Adrenal gland (tissue), 12 donors: Measurements from ENCODE around the gene UCK1. TPM values are rescaled to one million over a fixed set of nuclear protein-coding genes. Genes with fewer than 3 reads are reported as not detected.

Source experiments
- DNase-seq, 7 donors: peaks; one replicate each; pipeline ENCODE4 v3.0.0-alpha.2; 2019 to 2020
- H3K27ac ChIP-seq, 5 donors: fragments of 200-600 bp; sonication (generic) in 4 of 5; 1 replicate in 3 of 5; 2 replicates in 2 of 5; pipeline versions ENCODE4 v1.5.1 to v1.8.0; 2016 to 2020; ENCODE audit warnings: mild to moderate bottlenecking in 1 of 5
- H3K27me3 ChIP-seq: fragments of 200-600 bp; 2 replicates; pipeline ENCODE4 v1.8.0; 2021
- H3K36me3 ChIP-seq, 2 donors: fragments of 200-600 bp; replicated peaks in 1 of 2; 1 replicate in 1 of 2; 2 replicates in 1 of 2; pipeline versions ENCODE4 v1.5.1 to v1.8.0; 2018 to 2022
- H3K4me1 ChIP-seq, 2 donors: fragments of 200-600 bp; replicated peaks in 1 of 2; 1 replicate in 1 of 2; 2 replicates in 1 of 2; pipeline versions ENCODE4 v1.5.1 to v1.8.0; 2018 to 2021
- H3K4me3 ChIP-seq, 4 donors: fragments of 200-600 bp; sonication (generic) in 3 of 4; one replicate each; pipeline ENCODE4 v1.5.1; 2016 to 2018
- H3K9me3 ChIP-seq, 3 donors: fragments of 200-600 bp; sonication (generic) in 1 of 3; replicated peaks in 1 of 3; 1 replicate in 2 of 3; 2 replicates in 1 of 3; pipeline versions ENCODE4 v1.5.1 to v1.8.0; 2016 to 2021
- CTCF ChIP-seq, 6 experiments: fragments of 450-650 bp in 4 of 6; fragments of 200-600 bp in 2 of 6; sonication (generic) in 1 of 6; IDR thresholded peaks; 1 replicate in 5 of 6; 2 replicates in 1 of 6; pipeline versions ENCODE4 v1.5.1 to v1.8.0; 2016 to 2021; ENCODE audit warnings: antibody characterized with exemption in 6 of 6, mild to moderate bottlenecking in 2 of 6, moderate library complexity in 1 of 6
- POLR2A ChIP-seq, 2 donors: fragments of 450-650 bp; IDR thresholded peaks; one replicate each; pipeline ENCODE4 v1.6.1; 2017; ENCODE audit warnings: antibody characterized with exemption in 2 of 2, mild to moderate bottlenecking in 2 of 2, moderate library complexity in 1 of 2
- WGBS, 4 donors: extraction: QIAGEN DNeasy Blood & Tissue Kit in 2 of 4; methylation state at CpG; one replicate each; pipeline versions ENCODE4 v1.1.5 to v1.1.7; 2013 to 2017; 5-methylcytosine and 5-hydroxymethylcytosine counted together
- intact Hi-C, 2 donors: fragments of 100-400 bp; cut with DNase I; formaldehyde crosslinking; loops; one replicate each; pipeline versions ENCODE4 v1.14.1 to v1.15.0; 2022 to 2023
- polyA plus RNA-seq, 3 donors: library from polyadenylated mRNA; stranded (reverse); fragments of 200-250 nt in 2 of 3; fragments of 350-450 nt in 1 of 3; fragmentation: Illumina TruSeq in 1 of 3; extraction: RNeasy Lipid Tissue Mini Kit (QIAGEN cat#74804) in 1 of 3; gene quantifications; one replicate each; pipeline ENCODE4 v1.2.3, GENCODE V29; 2013 to 2014
- total RNA-seq, 9 donors: library from RNA; depleted of rRNA in 4 of 9; stranded (reverse); fragments of >200 nt in 4 of 9; fragments of 120-200 nt in 1 of 9; fragmentation: NEBNext Ultra II Directional in 1 of 9; extraction: Animal tissue kit (Norgen Biotek cat#: 25700) in 1 of 9; gene quantifications; one replicate each; pipeline versions ENCODE4 v1.1.0 to v1.2.4, GENCODE V29; 2013 to 2023
- donor health status: healthy with polysubstance abuse.
- donor health status: Bipolar disorder and iron deficiency.
- donor health status: DM: yes; HTN: yes; CAD: no.
- donor health status: DM: no; HTN: no; CAD: no.
- donor health status: DM: no; HTN: no; CAD: no.
- donor health status: DM: yes; HTN: yes; CAD: no.

Gene UCK1
- total and polyA plus RNA-seq, 12 donors = 17.9 to 97.0 (median 34.7) TPM

GRCh38 chr9:131482343-131483006 is 48.6 kb downstream of the UCK1 start:
- H3K4me1 ChIP-seq = no peaks in the 10 kb centered on the region
- DNase-seq = no peak
- no peak overlapping the region for H3K4me3 ChIP-seq
- H3K27me3 ChIP-seq = no peaks in the 10 kb centered on the region
- 85 to 87% (median 86%) methylated on average over 14 to 24 of the region's 24 CpGs for WGBS, 4 donors
- no peaks in the 10 kb centered on the region for H3K9me3 ChIP-seq
- H3K27ac ChIP-seq = no peak overlapping the region
- H3K36me3 ChIP-seq = peaks cover 0 to 100% of the 10 kb centered on the region in 2 donors
- no peak for TF ChIP-seq CTCF (IDR thresholded peaks at IDR 0.05)
- no peak for TF ChIP-seq POLR2A (IDR thresholded peaks at IDR 0.05)
- intact Hi-C loops = loop anchor here in 1 of 2 donors (10.0 kb wide), 1 partner anchor 98 kb away; no protein-coding TSS in a partner anchor

GRCh38 chr9:131481441-131482342 is 49.4 kb downstream of the UCK1 start:
- DNase-seq = no peak
- no peaks in the 10 kb centered on the region for H3K9me3 ChIP-seq
- no peaks in the 10 kb centered on the region for H3K27me3 ChIP-seq
- 84 to 90% (median 86%) methylated on average over 18 to 19 of the region's 19 CpGs for WGBS, 4 donors
- no peak for TF ChIP-seq POLR2A (IDR thresholded peaks at IDR 0.05)
- TF ChIP-seq CTCF (IDR thresholded peaks at IDR 0.05) = no peak
- H3K27ac ChIP-seq = no peak overlapping the region
- H3K4me3 ChIP-seq = no peak overlapping the region
- H3K4me1 ChIP-seq = no peaks in the 10 kb centered on the region
- intact Hi-C loops = loop anchor here in 1 of 2 donors (10.0 kb wide), 1 partner anchor 97 kb away; no protein-coding TSS in a partner anchor
- H3K36me3 ChIP-seq = peaks cover 0 to 100% of the 10 kb centered on the region in 2 donors

GRCh38 chr9:131480258-131480657 is 50.8 kb downstream of the UCK1 start:
- H3K36me3 ChIP-seq = peaks cover 0 to 100% of the 10 kb centered on the region in 2 donors
- H3K27me3 ChIP-seq = no peaks in the 10 kb centered on the region
- no peak for DNase-seq
- 57 to 83% (median 63%) methylated on average over 1 of the region's 1 CpG for WGBS, 4 donors
- intact Hi-C loops = loop anchor here in 1 of 2 donors (10.0 kb wide), 1 partner anchor 95 kb away; no protein-coding TSS in a partner anchor
- no peak overlapping the region for H3K27ac ChIP-seq
- H3K9me3 ChIP-seq = no peaks in the 10 kb centered on the region
- TF ChIP-seq POLR2A (IDR thresholded peaks at IDR 0.05) (no peak), CTCF (IDR thresholded peaks at IDR 0.05) (no peak)
- H3K4me3 ChIP-seq = no peak overlapping the region
- no peaks in the 10 kb centered on the region for H3K4me1 ChIP-seq

GRCh38 chr9:131478911-131479310 is 52.2 kb downstream of the UCK1 start:
- no peak overlapping the region for H3K4me3 ChIP-seq
- TF ChIP-seq POLR2A (IDR thresholded peaks at IDR 0.05) = no peak
- TF ChIP-seq CTCF (IDR thresholded peaks at IDR 0.05) = no peak
- H3K9me3 ChIP-seq = no peaks in the 10 kb centered on the region
- H3K36me3 ChIP-seq = peaks cover 0 to 100% of the 10 kb centered on the region in 2 donors
- no peak overlapping the region for H3K27ac ChIP-seq
- 83 to 90% (median 89%) methylated on average over 10 of the region's 10 CpGs for WGBS, 4 donors
- H3K27me3 ChIP-seq = no peaks in the 10 kb centered on the region
- H3K4me1 ChIP-seq = no peaks in the 10 kb centered on the region
- intact Hi-C loops = loop anchor here in 1 of 2 donors (5.0 to 10.0 kb wide), 2 partner anchors 84 to 127 kb away; partner anchors contain the start of gene PRRC2B
- no peak for DNase-seq
